Natural killer cell (primary cell): Measurements from ENCODE around the gene VSIG10L. TPM values are rescaled to one million over a fixed set of nuclear protein-coding genes. Genes with fewer than 3 reads are reported as not detected.

Source experiments
- ATAC-seq, 3 donors: fragments of 150-1000 bp in 2 of 3; fragments of 200-7000 bp in 1 of 3; cut with Tn5 transposase; 1 replicate in 1 of 3; 2 replicates in 2 of 3; pipeline ENCODE4 v1.10.0; 2021; ENCODE audit warnings: mild to moderate bottlenecking in 2 of 3, moderate library complexity in 2 of 3
- DNase-seq, 2 donors: peaks; one replicate each; pipeline versions ENCODE4 v3.0.0 to v3.0.0-alpha.2; 2013 to 2021; ENCODE audit warnings: mixed read lengths in 1 of 2
- H3K27ac ChIP-seq: one replicate; pipeline ENCODE4 v1.5.1; 2013; ENCODE audit warnings: mild to moderate bottlenecking, low read length
- H3K27me3 ChIP-seq: one replicate; pipeline ENCODE4 v1.6.1; 2013; ENCODE audit warnings: low read length; ENCODE audit not compliant: control insufficient read depth, insufficient read depth
- H3K36me3 ChIP-seq: one replicate; pipeline ENCODE4 v1.6.1; 2013; ENCODE audit warnings: low read length; ENCODE audit not compliant: control insufficient read depth, insufficient read depth
- H3K4me1 ChIP-seq: one replicate; pipeline ENCODE4 v1.6.1; 2013; ENCODE audit warnings: low read length; ENCODE audit not compliant: control insufficient read depth, insufficient read depth
- H3K4me3 ChIP-seq: one replicate; pipeline ENCODE4 v1.5.1; 2013; ENCODE audit warnings: low read length
- H3K9me3 ChIP-seq: one replicate; pipeline ENCODE4 v1.6.1; 2013; ENCODE audit warnings: low read length; ENCODE audit not compliant: control insufficient read depth, insufficient read depth
- H3K27ac Mint-ChIP-seq, 2 donors: one replicate each; pipeline ENCODE4 v1.8.0; 2022; ENCODE audit warnings: mild to moderate bottlenecking in 2 of 2, mixed read lengths in 2 of 2, moderate library complexity in 1 of 2
- H3K27me3 Mint-ChIP-seq, 2 donors: one replicate each; pipeline ENCODE4 v1.8.0; 2022; ENCODE audit warnings: low read depth in 2 of 2, mixed read lengths in 2 of 2
- H3K36me3 Mint-ChIP-seq: one replicate; pipeline ENCODE4 v1.8.0; 2022; ENCODE audit warnings: mixed read lengths
- H3K4me1 Mint-ChIP-seq, 2 donors: one replicate each; pipeline ENCODE4 v1.8.0; 2022; ENCODE audit warnings: mixed read lengths in 2 of 2
- H3K4me3 Mint-ChIP-seq: one replicate; pipeline ENCODE4 v1.8.0; 2022; ENCODE audit warnings: mild to moderate bottlenecking, moderate library complexity, mixed read lengths
- H3K9me3 Mint-ChIP-seq, 2 donors: one replicate each; pipeline ENCODE4 v1.8.0; 2022; ENCODE audit warnings: mixed read lengths in 2 of 2
- CTCF ChIP-seq: fragments of 200-600 bp; IDR thresholded peaks from one replicate; pipeline ENCODE4 v1.8.0; 2022; ENCODE audit warnings: antibody characterized with exemption
- WGBS: methylation state at CpG from one replicate; pipeline ENCODE4 v1.1.7; 2013; ENCODE audit warnings: missing lambda C conversion rate; ENCODE audit not compliant: insufficient coverage; 5-methylcytosine and 5-hydroxymethylcytosine counted together
- intact Hi-C: fragments of 100-400 bp; cut with micrococcal nuclease; formaldehyde crosslinking; loops from one replicate; pipeline ENCODE4 v1.14.2; 2022
- total RNA-seq, 4 donors: library from RNA; stranded (reverse); fragments of 120-200 nt in 1 of 4; gene quantifications; one replicate each; pipeline versions ENCODE4 v1.2.3 to v1.2.4, GENCODE V29; 2013 to 2022

Gene VSIG10L
- under 1 TPM in 2 of 3 donors, not detected in 1; 0.52 to 0.68 TPM for total RNA-seq
- 0.20 TPM for total RNA-seq (2013)

GRCh38 chr19:51341976-51342580 lies at the start of gene VSIG10L:
Gene VSIG10L (minus strand): TSS chr19:51342139. CDS start chr19:51342124, 15 bp downstream.
- Mint-ChIP-seq H3K4me3 (peak within 1 kb of the TSS; percentile 70), H3K9me3 (no peaks in the 10 kb centered on the region), H3K36me3 (no peaks in the 10 kb centered on the region), H3K27ac (peak within 1 kb of the TSS; percentile 37 to 87), H3K4me1 (peaks cover 8 to 26% of the 10 kb centered on the region in 2 donors), H3K27me3 (peaks cover 0 to 8% of the 10 kb centered on the region in 2 donors)
- no peak within 1 kb of the TSS for H3K4me3 ChIP-seq
- no peak within 1 kb of the TSS for H3K27ac ChIP-seq
- TF ChIP-seq CTCF, result no peak
- WGBS, result 70% methylated on average over 3 of the region's 3 CpGs
- intact Hi-C loops, result no loop called here
- H3K27me3 ChIP-seq, result no peaks in the 10 kb centered on the region
- no peaks in the 10 kb centered on the region for H3K9me3 ChIP-seq
- no peak for DNase-seq
- H3K4me1 ChIP-seq, result peaks cover 36% of the 10 kb centered on the region
- ATAC-seq, result no peak
- peaks cover 5% of the 10 kb centered on the region for H3K36me3 ChIP-seq

GRCh38 chr19:51391073-51391611 lies 49.2 kb upstream of the VSIG10L start:
- H3K9me3 ChIP-seq, result no peaks in the 10 kb centered on the region
- no peak for ATAC-seq
- Mint-ChIP-seq H3K27ac (peak overlapping the region; percentile 96 to 98), H3K4me1 (peaks cover 77 to 85% of the 10 kb centered on the region in 2 donors), H3K36me3 (no peaks in the 10 kb centered on the region), H3K27me3 (no peaks in the 10 kb centered on the region), H3K4me3 (peak overlapping the region; percentile 97), H3K9me3 (no peaks in the 10 kb centered on the region)
- no peaks in the 10 kb centered on the region for H3K36me3 ChIP-seq
- DNase-seq, result no peak
- intact Hi-C loops, result no loop called here
- TF ChIP-seq CTCF, result no peak
- WGBS, result 55% methylated on average over 7 of the region's 8 CpGs
- H3K4me1 ChIP-seq, result peaks cover 85% of the 10 kb centered on the region
- H3K27me3 ChIP-seq, result no peaks in the 10 kb centered on the region
- H3K27ac ChIP-seq, result peak overlapping the region; percentile 77
- H3K4me3 ChIP-seq, result peak overlapping the region; percentile 32

- Mint-ChIP-seq H3K36me3 (no peaks in the 10 kb centered on the region), H3K27me3 (no peaks in the 10 kb centered on the region), H3K4me3 (peak overlapping the region; percentile 97), H3K4me1 (peaks cover 69 to 73% of the 10 kb centered on the region in 2 donors), H3K9me3 (no peaks in the 10 kb centered on the region), H3K27ac (peak overlapping the region; percentile 96 to 98)
- DNase-seq (no peak), ATAC-seq (no peak)
- Histone ChIP-seq H3K4me1 (peaks cover 74% of the 10 kb centered on the region), H3K4me3 (peak overlapping the region; percentile 84), H3K27ac (peak overlapping the region; percentile 86), H3K36me3 (no peaks in the 10 kb centered on the region), H3K27me3 (no peaks in the 10 kb centered on the region), H3K9me3 (no peaks in the 10 kb centered on the region)
- 71% methylated on average over 14 of the region's 14 CpGs for WGBS
- intact Hi-C loops, result no loop called here
- TF ChIP-seq CTCF, result no peak
These were observed 47.2 kb upstream of the VSIG10L start for GRCh38 chr19:51389143-51389542.
